GM06990 (cell line): Measurements from ENCODE around the gene CLASP1.

ENCODE experiments used
- DNase-seq: peaks from one replicate; pipeline ENCODE4 v3.0.0-alpha.2; 2011; ENCODE audit not compliant: insufficient read length; ENCODE audit errors: extremely low read depth
- H3K27me3 ChIP-seq: replicated peaks from 2 replicates; pipeline ENCODE4 v1.6.0; 2011; ENCODE audit warnings: low read length; ENCODE audit not compliant: control insufficient read depth, insufficient read depth
- H3K36me3 ChIP-seq: 2 replicates; pipeline ENCODE4 v1.5.1; 2011; ENCODE audit warnings: low read length; ENCODE audit not compliant: control insufficient read depth, insufficient read depth
- H3K4me3 ChIP-seq: replicated peaks from 2 replicates; pipeline ENCODE4 v1.5.1; 2011; ENCODE audit warnings: low read depth, mild to moderate bottlenecking, control low read depth, low read length
- CTCF ChIP-seq: IDR thresholded peaks from 2 replicates; pipeline ENCODE4 v1.5.1; 2011; ENCODE audit warnings: low read length, control low read depth, mild to moderate bottlenecking, inconsistent platforms; ENCODE audit not compliant: insufficient read depth, poor library complexity, severe bottlenecking

Gene CLASP1

DNA sequence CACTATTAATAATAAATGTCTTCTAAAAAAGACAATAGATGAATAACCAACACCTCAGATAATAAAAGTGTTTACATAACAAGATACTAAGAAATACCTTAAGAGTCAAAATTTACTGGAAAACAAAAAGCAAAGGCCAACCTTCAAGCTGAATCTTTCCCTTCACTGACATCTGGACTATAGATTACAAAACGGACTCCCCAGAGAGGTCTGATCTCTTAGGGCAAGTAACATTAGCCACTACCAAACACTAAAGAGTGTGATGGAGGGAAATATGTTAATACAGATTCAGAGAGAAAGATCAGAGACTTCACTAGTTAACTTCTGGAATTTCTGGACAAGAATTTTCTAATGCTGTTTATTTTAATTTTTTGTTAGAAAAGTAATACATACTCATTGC, 13.9 kb downstream of the CLASP1 start:
- TF ChIP-seq CTCF: no peak
- H3K27me3 ChIP-seq: no peaks in the 10 kb centered on the region
- no peak overlapping the region for H3K4me3 ChIP-seq
- no peaks in the 10 kb centered on the region; the same call in 1 of the 2 replicates for H3K36me3 ChIP-seq
- no peak for DNase-seq

DNA sequence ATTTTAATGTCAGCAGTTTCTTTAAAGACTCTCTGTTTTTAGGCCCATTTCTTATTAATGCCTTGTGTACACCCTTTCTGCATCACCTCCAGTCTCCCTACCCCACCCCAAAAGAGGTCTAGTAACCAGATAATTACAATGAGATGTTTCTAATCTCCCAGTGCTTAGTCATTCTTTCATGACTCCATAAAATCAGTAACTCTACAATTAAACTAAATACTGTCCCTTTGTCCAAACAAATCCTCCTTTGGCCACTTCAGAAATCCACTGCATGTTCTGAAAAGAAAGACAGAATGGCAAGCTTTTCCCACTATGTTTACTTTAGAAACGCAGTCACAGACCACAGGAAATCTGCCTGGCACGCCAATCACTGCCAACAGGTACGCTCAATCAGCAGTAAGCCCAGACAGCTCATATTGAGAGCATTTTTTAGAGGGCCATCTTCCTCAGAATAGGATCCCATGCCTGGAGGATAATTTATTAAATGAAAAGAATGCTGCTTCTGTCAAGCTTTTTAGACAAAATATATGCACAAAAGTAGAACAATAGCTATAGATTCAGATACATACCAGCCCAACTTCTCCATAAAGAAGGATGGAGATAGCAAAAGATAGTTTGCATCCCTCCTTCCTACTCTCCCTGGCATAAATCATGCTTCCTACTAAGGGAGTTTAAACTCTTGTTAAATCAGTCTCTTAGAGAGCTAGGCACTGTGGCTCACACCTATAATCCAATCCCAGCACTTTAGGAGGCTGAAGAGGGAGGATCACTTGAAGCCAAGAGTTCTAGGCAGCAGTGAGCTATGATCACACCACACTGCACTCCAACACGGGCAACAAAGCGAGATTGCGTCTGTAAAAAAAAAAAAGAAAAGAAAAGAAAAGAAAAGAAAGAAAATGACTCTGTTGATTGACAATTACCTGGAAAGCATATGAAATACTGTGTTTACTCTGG, 14.6 kb downstream of the CLASP1 start:
- Histone ChIP-seq H3K4me3 (no peak overlapping the region), H3K36me3 (no peaks in the 10 kb centered on the region; the same call in 1 of the 2 replicates), H3K27me3 (no peaks in the 10 kb centered on the region)
- DNase-seq: no peak
- no peak for TF ChIP-seq CTCF

GRCh38 chr2:121633463-121633862, 15.8 kb downstream of the CLASP1 start:
- no peak for DNase-seq
- Histone ChIP-seq H3K4me3 (no peak overlapping the region), H3K36me3 (no peaks in the 10 kb centered on the region), H3K27me3 (no peaks in the 10 kb centered on the region)
- TF ChIP-seq CTCF: no peak

- TF ChIP-seq CTCF: no peak
- H3K36me3 ChIP-seq: no peaks in the 10 kb centered on the region; the same call in 1 of the 2 replicates
- H3K4me3 ChIP-seq: no peak overlapping the region
- no peak for DNase-seq
- no peaks in the 10 kb centered on the region for H3K27me3 ChIP-seq
Observed at GRCh38 chr2:121627525-121628050, 21.7 kb downstream of the CLASP1 start.

- no peak for TF ChIP-seq CTCF
- Histone ChIP-seq H3K27me3 (no peaks in the 10 kb centered on the region), H3K4me3 (no peak overlapping the region), H3K36me3 (no peaks in the 10 kb centered on the region; the same call in 1 of the 2 replicates)
- no peak for DNase-seq
Observed at GRCh38 chr2:121626777-121627524, 22.3 kb downstream of the CLASP1 start.
